Measurements from ENCODE around the gene MUC5B. TPM values are rescaled to one million over a fixed set of nuclear protein-coding genes. Genes with fewer than 3 reads are reported as not detected.

MUC5B gene
- total and polyA plus RNA-seq, 5 donors from 2014 or later = not detected

DNA sequence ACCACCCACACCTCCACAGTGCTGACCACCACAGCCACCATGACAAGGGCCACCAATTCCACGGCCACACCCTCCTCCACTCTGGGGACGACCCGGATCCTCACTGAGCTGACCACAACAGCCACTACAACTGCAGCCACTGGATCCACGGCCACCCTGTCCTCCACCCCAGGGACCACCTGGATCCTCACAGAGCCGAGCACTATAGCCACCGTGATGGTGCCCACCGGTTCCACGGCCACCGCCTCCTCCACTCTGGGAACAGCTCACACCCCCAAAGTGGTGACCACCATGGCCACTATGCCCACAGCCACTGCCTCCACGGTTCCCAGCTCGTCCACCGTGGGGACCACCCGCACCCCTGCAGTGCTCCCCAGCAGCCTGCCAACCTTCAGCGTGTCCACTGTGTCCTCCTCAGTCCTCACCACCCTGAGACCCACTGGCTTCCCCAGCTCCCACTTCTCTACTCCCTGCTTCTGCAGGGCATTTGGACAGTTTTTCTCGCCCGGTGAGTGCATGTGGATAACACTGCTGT lies 28.4 kb downstream of the MUC5B start:
- Mint-ChIP-seq H3K27me3 (no peaks in the 10 kb centered on the region), H3K4me1 (no peaks in the 10 kb centered on the region), H3K9me3 (peaks cover 0 to 4% (median 0%) of the 10 kb centered on the region in 7 donors), H3K36me3 (no peaks in the 10 kb centered on the region), H3K27ac (no peak overlapping the region), H3K4me3 (peak overlapping the region in 1 of 4 donors; percentile 31)
- H3K27ac ChIP-seq (ENCODE audit: insufficient read depth, low read length, poor library complexity, severe bottlenecking) = no peak overlapping the region
- H3K4me3 ChIP-seq (ENCODE audit: low read depth, low read length) = no peak overlapping the region
- H3K36me3 ChIP-seq (ENCODE audit: control insufficient read depth, insufficient read depth, low read length) = no peaks in the 10 kb centered on the region
- no peaks in the 10 kb centered on the region for H3K4me1 ChIP-seq (ENCODE audit: control insufficient read depth, insufficient read depth, low read length, poor library complexity, severe bottlenecking)
- ATAC-seq (ENCODE audit: low read depth in 2 of 2) (no peak), DNase-seq (no peak)
- no peaks in the 10 kb centered on the region for H3K9me3 ChIP-seq (ENCODE audit: control insufficient read depth in 2 of 2, low read length in 2 of 2)
- H3K27me3 ChIP-seq (ENCODE audit: control insufficient read depth, insufficient read depth, low read length) = no peaks in the 10 kb centered on the region

GRCh38 chr11:1252371-1253102 lies 29.7 kb downstream of the MUC5B start:
- Histone ChIP-seq H3K36me3 (ENCODE audit: control insufficient read depth, insufficient read depth, low read length) (no peaks in the 10 kb centered on the region), H3K9me3 (ENCODE audit: control insufficient read depth in 2 of 2, low read length in 2 of 2) (no peaks in the 10 kb centered on the region), H3K4me3 (ENCODE audit: low read depth, low read length) (no peak overlapping the region), H3K27me3 (ENCODE audit: control insufficient read depth, insufficient read depth, low read length) (no peaks in the 10 kb centered on the region), H3K4me1 (ENCODE audit: control insufficient read depth, insufficient read depth, low read length, poor library complexity, severe bottlenecking) (no peaks in the 10 kb centered on the region), H3K27ac (ENCODE audit: insufficient read depth, low read length, poor library complexity, severe bottlenecking) (no peak overlapping the region)
- ATAC-seq (ENCODE audit: low read depth in 2 of 2) (no peak), DNase-seq (no peak)
- Mint-ChIP-seq H3K4me3 (no peak overlapping the region), H3K9me3 (peaks cover 0 to 4% (median 0%) of the 10 kb centered on the region in 7 donors), H3K4me1 (no peaks in the 10 kb centered on the region), H3K36me3 (no peaks in the 10 kb centered on the region), H3K27ac (no peak overlapping the region), H3K27me3 (peaks cover 4% of the 10 kb centered on the region)

DNA sequence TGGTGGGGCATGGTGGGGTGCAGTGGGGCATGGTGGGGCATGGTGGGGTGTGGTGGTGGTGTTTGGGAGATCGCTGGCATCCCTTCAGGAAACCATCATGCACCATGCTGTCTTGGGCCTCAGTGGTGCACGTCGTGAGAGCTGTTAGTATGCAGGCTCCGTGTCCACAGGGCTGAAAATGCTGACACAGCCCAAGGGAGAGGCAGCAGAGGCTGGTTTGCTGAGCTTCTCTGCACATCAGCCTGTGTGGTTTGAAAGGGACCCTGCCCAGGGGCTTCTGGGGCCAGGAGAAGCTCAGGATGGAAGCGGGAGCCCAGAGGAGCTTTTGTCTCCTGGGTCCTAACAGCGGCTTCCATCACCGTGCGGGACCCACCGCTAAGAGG lies 30.2 kb downstream of the MUC5B start:
- H3K4me1 Mint-ChIP-seq = no peaks in the 10 kb centered on the region
- H3K27ac Mint-ChIP-seq = no peak overlapping the region
- ATAC-seq (ENCODE audit: low read depth in 2 of 2) (no peak), DNase-seq (no peak)
- no peak overlapping the region for H3K4me3 Mint-ChIP-seq
- peaks cover 0 to 4% (median 0%) of the 10 kb centered on the region in 7 donors for H3K9me3 Mint-ChIP-seq
- H3K27ac ChIP-seq (ENCODE audit: insufficient read depth, low read length, poor library complexity, severe bottlenecking) = no peak overlapping the region
- peaks cover 4% of the 10 kb centered on the region for H3K27me3 Mint-ChIP-seq
- H3K4me3 ChIP-seq (ENCODE audit: low read depth, low read length) = no peak overlapping the region
- no peaks in the 10 kb centered on the region for H3K36me3 ChIP-seq (ENCODE audit: control insufficient read depth, insufficient read depth, low read length)
- no peaks in the 10 kb centered on the region for H3K36me3 Mint-ChIP-seq
- no peaks in the 10 kb centered on the region for H3K4me1 ChIP-seq (ENCODE audit: control insufficient read depth, insufficient read depth, low read length, poor library complexity, severe bottlenecking)
- no peaks in the 10 kb centered on the region for H3K9me3 ChIP-seq (ENCODE audit: control insufficient read depth in 2 of 2, low read length in 2 of 2)
- H3K27me3 ChIP-seq (ENCODE audit: control insufficient read depth, insufficient read depth, low read length) = no peaks in the 10 kb centered on the region

DNA sequence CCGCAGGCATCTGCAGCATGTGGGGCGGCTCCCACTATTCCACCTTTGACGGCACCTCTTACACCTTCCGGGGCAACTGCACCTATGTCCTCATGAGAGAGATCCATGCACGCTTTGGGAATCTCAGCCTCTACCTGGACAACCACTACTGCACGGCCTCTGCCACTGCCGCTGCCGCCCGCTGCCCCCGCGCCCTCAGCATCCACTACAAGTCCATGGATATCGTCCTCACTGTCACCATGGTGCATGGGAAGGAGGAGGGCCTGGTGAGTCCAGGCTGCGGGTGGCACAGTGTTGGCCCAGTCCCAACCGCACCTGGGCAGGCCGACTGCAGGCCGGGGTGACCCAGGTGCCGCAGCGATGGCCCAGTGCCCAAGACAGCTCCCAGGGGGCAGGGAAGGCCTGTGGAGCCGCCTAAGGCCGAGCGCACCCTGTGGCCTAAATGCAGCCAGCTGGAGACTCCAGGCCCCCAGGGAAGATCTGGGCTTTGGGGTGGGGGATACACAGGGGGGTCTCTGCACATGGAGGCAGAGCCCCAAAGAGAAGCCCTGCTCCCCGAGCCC lies 31.3 kb downstream of the MUC5B start:
- ATAC-seq (ENCODE audit: low read depth in 2 of 2) (no peak), DNase-seq (no peak)
- Histone ChIP-seq H3K36me3 (ENCODE audit: control insufficient read depth, insufficient read depth, low read length) (no peaks in the 10 kb centered on the region), H3K9me3 (ENCODE audit: control insufficient read depth in 2 of 2, low read length in 2 of 2) (no peaks in the 10 kb centered on the region), H3K27me3 (ENCODE audit: control insufficient read depth, insufficient read depth, low read length) (no peaks in the 10 kb centered on the region), H3K4me1 (ENCODE audit: control insufficient read depth, insufficient read depth, low read length, poor library complexity, severe bottlenecking) (no peaks in the 10 kb centered on the region), H3K27ac (ENCODE audit: insufficient read depth, low read length, poor library complexity, severe bottlenecking) (no peak overlapping the region), H3K4me3 (ENCODE audit: low read depth, low read length) (no peak overlapping the region)
- Mint-ChIP-seq H3K4me3 (no peak overlapping the region), H3K27me3 (peaks cover 4% of the 10 kb centered on the region), H3K27ac (no peak overlapping the region), H3K9me3 (peaks cover 0 to 4% (median 0%) of the 10 kb centered on the region in 7 donors), H3K36me3 (no peaks in the 10 kb centered on the region), H3K4me1 (no peaks in the 10 kb centered on the region)

- H3K4me1 Mint-ChIP-seq = no peaks in the 10 kb centered on the region
- H3K27me3 Mint-ChIP-seq = peaks cover 4% of the 10 kb centered on the region
- Histone ChIP-seq H3K36me3 (ENCODE audit: control insufficient read depth, insufficient read depth, low read length) (no peaks in the 10 kb centered on the region), H3K4me1 (ENCODE audit: control insufficient read depth, insufficient read depth, low read length, poor library complexity, severe bottlenecking) (no peaks in the 10 kb centered on the region), H3K27me3 (ENCODE audit: control insufficient read depth, insufficient read depth, low read length) (no peaks in the 10 kb centered on the region), H3K9me3 (ENCODE audit: control insufficient read depth in 2 of 2, low read length in 2 of 2) (no peaks in the 10 kb centered on the region), H3K4me3 (ENCODE audit: low read depth, low read length) (no peak overlapping the region), H3K27ac (ENCODE audit: insufficient read depth, low read length, poor library complexity, severe bottlenecking) (no peak overlapping the region)
- no peak overlapping the region for H3K27ac Mint-ChIP-seq
- DNase-seq (no peak), ATAC-seq (ENCODE audit: low read depth in 2 of 2) (no peak)
- H3K36me3 Mint-ChIP-seq = no peaks in the 10 kb centered on the region
- peaks cover 0 to 4% (median 0%) of the 10 kb centered on the region in 7 donors for H3K9me3 Mint-ChIP-seq
- H3K4me3 Mint-ChIP-seq = no peak overlapping the region
Observed at GRCh38 chr11:1254733-1255132, 31.9 kb downstream of the MUC5B start.

GRCh38 chr11:1255151-1255550 lies 32.3 kb downstream of the MUC5B start:
- no peak overlapping the region for H3K4me3 ChIP-seq (ENCODE audit: low read depth, low read length)
- H3K9me3 ChIP-seq (ENCODE audit: control insufficient read depth in 2 of 2, low read length in 2 of 2) = no peaks in the 10 kb centered on the region
- H3K4me1 ChIP-seq (ENCODE audit: control insufficient read depth, insufficient read depth, low read length, poor library complexity, severe bottlenecking) = no peaks in the 10 kb centered on the region
- no peak for ATAC-seq (ENCODE audit: low read depth in 2 of 2)
- Mint-ChIP-seq H3K4me3 (no peak overlapping the region), H3K9me3 (peaks cover 0 to 4% (median 0%) of the 10 kb centered on the region in 7 donors), H3K36me3 (no peaks in the 10 kb centered on the region), H3K27ac (no peak overlapping the region), H3K4me1 (no peaks in the 10 kb centered on the region), H3K27me3 (peaks cover 4% of the 10 kb centered on the region)
- no peaks in the 10 kb centered on the region for H3K27me3 ChIP-seq (ENCODE audit: control insufficient read depth, insufficient read depth, low read length)
- no peak overlapping the region for H3K27ac ChIP-seq (ENCODE audit: insufficient read depth, low read length, poor library complexity, severe bottlenecking)
- no peaks in the 10 kb centered on the region for H3K36me3 ChIP-seq (ENCODE audit: control insufficient read depth, insufficient read depth, low read length)
- no peak for DNase-seq

DNA sequence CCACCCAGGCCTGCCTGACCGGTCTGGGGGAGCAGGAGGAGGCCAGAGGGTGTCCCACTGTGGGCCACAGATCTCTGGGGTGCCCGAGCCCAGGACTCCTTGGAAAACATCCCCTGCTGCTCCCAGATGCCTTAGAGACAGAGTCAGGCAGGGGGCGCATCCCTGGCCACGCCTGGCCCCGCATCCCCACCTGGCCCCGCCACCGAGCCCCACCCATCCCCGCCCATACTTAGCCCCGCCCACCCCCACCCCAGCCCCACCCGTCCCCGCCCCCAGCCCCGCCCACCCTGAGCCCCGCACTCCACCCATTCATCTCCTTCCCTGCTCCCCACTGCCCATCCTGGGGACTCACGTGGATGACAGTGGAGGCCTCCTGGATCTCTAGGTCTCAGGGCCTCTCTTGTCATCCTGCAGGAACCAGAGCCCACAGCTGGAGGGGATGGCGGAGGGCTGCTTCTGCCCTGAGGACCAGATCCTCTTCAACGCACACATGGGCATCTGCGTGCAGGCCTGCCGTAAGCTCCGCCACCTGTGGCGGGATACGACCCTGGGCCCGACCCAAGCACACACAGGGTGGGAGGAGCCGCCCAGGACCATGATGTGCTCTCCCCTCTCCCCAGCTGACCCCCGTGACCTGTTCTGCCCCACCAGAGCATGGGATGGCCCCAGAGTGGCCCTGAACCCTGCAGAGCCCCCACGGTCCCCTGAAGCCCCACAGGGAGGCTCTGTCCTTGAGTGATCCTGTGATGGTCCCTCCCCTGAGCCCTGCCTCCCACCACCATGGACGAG lies 33.6 kb downstream of the MUC5B start:
- Histone ChIP-seq H3K4me1 (ENCODE audit: control insufficient read depth, insufficient read depth, low read length, poor library complexity, severe bottlenecking) (no peaks in the 10 kb centered on the region), H3K9me3 (ENCODE audit: control insufficient read depth in 2 of 2, low read length in 2 of 2) (no peaks in the 10 kb centered on the region), H3K4me3 (ENCODE audit: low read depth, low read length) (no peak overlapping the region), H3K27me3 (ENCODE audit: control insufficient read depth, insufficient read depth, low read length) (no peaks in the 10 kb centered on the region), H3K36me3 (ENCODE audit: control insufficient read depth, insufficient read depth, low read length) (no peaks in the 10 kb centered on the region), H3K27ac (ENCODE audit: insufficient read depth, low read length, poor library complexity, severe bottlenecking) (no peak overlapping the region)
- H3K4me1 Mint-ChIP-seq = peaks cover 0 to 2% (median 0%) of the 10 kb centered on the region in 4 donors
- DNase-seq = no peak
- peaks cover 4% of the 10 kb centered on the region for H3K27me3 Mint-ChIP-seq
- H3K27ac Mint-ChIP-seq = no peak overlapping the region
- no peak overlapping the region for H3K4me3 Mint-ChIP-seq
- no peak for ATAC-seq (ENCODE audit: low read depth in 2 of 2)
- H3K9me3 Mint-ChIP-seq = peaks cover 0 to 4% (median 0%) of the 10 kb centered on the region in 7 donors
- H3K36me3 Mint-ChIP-seq = no peaks in the 10 kb centered on the region
